ENCODE measurements around the gene LRRC36.

Gene LRRC36

GRCh38 chr16:67399749-67400704, 73.4 kb downstream of the LRRC36 start:
- TF ChIP-seq, protein P1, sequence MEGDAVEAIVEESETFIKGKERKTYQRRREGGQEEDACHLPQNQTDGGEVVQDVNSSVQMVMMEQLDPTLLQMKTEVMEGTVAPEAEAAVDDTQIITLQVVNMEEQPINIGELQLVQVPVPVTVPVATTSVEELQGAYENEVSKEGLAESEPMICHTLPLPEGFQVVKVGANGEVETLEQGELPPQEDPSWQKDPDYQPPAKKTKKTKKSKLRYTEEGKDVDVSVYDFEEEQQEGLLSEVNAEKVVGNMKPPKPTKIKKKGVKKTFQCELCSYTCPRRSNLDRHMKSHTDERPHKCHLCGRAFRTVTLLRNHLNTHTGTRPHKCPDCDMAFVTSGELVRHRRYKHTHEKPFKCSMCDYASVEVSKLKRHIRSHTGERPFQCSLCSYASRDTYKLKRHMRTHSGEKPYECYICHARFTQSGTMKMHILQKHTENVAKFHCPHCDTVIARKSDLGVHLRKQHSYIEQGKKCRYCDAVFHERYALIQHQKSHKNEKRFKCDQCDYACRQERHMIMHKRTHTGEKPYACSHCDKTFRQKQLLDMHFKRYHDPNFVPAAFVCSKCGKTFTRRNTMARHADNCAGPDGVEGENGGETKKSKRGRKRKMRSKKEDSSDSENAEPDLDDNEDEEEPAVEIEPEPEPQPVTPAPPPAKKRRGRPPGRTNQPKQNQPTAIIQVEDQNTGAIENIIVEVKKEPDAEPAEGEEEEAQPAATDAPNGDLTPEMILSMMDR (IDR thresholded peaks at IDR 0.05), result no peak

DNA sequence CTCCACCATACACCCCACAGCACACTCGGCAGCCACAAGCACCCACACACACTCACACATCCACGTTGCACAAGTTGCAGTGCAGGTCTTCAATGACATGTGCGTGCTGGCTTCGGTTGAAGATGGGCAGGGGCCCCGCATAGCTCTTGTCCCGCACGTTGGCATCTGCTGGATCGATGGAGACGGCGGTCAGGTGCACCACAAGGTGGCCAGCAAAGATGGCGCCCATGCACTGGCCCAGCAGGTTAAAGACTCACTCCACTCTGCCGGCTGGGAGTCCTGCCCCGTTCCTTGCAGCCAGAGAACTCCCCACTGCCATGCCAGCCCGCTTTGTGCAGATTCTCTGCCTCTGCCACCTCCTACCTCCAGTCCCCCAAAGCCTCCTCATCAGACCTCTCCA, 74.3 kb downstream of the LRRC36 start:
- TF ChIP-seq, protein P1 (IDR thresholded peaks at IDR 0.05), result no peak

DNA sequence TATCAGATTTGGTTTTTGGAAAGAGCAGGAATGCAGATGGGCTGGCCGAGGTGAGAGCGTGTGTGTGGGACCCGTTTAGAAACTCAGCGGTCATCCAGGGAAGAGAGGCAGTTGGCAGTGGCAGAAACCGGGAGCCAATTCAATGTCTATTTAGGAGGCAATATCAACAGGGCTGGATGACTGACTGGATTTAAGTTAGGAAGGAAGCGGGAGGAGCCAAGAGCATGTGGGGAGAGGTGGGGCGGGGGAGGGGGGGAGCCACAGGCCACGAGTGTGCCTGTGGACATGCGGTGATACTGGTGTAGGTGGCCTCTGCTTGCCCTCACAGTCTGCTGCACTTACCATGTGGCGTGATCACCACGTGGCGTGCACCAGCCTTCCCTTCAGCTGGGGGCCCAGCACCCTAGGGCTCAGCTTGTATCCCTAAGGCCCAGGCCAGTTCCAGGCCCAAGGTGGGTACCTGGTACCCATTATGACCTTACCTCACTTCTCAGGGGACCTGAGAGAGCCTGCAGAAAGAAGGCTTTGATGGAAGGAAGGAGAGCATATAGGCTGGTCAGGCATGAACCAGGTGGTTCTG, 77.5 kb downstream of the LRRC36 start:
- TF ChIP-seq, protein P1 (IDR thresholded peaks at IDR 0.05), result no peak

DNA sequence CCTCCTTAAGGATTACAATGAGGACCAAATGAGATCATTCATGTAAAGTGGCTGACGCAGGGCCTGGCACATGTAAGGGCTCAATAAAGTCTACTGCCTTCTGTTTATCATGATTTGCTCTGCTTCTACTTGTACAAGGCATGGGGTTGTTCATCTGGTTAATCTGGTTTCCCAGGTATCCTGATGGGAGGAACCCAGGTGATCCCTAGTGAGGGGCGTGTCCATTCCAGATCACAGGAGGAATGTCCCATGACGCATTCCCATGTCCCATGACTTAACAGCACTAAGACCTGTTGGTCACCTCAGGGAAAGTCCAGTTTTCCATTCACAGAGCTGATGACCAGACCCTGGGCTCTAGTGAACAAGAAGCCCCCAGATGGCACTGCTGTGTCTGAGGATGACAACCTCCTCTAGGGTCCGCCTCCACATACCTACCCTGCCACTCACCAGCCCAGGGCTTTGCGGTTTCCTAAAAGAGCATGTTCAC, 78.2 kb downstream of the LRRC36 start:
- TF ChIP-seq, protein P1 (IDR thresholded peaks at IDR 0.05), result no peak

DNA sequence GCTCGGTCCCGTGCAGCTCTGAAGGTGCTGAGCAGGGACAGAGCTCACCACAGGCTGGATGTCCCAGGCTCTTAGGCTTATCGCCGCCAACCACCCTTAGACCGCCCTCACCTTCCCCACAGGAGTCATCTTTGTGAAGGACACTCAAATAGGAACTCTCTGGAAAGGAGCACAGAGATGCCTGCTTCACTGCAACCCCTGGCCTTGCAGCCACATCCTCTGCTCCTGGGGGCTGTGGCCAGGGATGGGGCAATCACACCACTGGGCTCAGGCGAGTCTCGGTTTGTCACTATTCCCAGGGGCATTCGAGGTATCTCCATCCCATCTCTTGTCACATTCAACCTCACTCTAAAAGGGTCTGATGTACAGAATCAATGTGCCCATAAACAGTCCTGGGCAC, 78.7 kb downstream of the LRRC36 start:
- TF ChIP-seq, protein P1 (IDR thresholded peaks at IDR 0.05), result no peak

DNA sequence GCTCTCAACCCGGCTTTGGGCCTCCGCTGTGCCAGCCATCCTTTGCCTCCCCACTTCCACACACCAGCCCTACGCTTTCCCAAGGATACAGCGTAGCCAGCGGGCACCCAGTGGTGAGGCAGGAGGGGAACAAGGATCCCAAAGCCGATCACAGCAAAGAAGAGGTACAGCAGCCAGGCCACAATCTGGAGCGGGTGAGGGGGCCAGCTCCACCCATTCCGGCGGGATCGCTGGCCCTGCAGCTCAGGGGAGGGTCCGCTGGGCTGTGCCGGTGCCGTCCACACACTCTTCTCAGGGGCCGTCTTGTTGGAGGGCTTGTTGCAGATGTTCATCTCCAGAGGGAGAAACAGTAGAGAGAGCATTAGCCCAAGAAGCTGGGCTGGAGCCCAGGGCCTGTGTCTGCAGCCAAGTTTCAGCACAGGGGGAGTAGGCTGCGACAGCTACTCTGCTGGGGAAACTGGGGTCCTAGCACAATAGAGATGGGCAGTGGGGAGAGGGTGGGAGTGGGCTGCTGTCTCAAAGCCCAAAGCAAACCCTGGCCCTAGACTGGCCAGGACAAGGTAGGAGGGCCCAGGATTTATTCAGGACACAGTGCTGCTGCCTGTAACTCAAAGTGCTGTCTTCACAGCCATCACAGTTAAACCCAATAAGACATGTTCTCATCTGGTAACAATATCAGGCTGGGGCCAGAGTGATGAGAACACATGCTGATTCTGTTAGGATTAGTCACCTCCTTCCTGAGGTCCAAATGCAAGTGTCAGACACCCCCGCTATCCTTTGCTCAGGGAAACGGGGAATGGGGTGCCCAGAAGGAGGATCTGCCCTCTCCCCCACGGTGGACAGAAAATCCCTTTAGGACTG, 79.7 kb downstream of the LRRC36 start:
- TF ChIP-seq, protein P1 (IDR thresholded peaks at IDR 0.05), result no peak

DNA sequence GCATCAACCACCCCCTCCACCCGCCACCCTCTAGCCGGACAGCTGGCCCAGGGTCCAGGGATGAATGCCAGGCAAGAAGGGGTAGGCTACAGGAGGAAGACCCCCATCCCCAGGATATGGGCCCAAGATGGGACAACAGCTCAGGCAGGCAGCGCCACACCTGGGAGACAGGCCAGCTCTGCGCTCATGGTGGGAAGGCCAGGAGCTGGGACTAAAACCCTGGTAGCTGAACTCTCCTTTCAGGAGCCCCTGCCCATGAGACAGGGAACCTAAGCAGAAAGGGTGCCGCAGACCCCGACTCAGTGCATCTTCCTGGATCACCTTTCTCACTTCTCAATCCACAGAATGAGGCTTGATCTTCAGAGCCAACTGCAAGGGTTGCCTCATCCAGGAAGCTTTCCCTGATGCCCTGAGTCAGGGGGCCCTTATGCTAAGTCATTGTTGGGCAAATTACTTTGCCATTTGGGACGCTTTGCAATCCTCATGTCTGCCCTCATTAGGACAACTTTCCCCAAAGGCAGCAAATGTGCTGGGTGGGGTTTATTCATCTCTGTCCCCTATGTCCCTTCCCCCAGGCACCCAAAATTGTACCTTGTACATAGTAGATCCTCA, 80.7 kb downstream of the LRRC36 start:
- TF ChIP-seq, protein P1 (IDR thresholded peaks at IDR 0.05), result no peak

All from LNCAP (cell line).